ENCODE measurements around the gene NAALADL2.

GRCh38 chr3:175411946-175412345, 552.8 kb downstream of the NAALADL2 start:
- TF ChIP-seq, protein P1, sequence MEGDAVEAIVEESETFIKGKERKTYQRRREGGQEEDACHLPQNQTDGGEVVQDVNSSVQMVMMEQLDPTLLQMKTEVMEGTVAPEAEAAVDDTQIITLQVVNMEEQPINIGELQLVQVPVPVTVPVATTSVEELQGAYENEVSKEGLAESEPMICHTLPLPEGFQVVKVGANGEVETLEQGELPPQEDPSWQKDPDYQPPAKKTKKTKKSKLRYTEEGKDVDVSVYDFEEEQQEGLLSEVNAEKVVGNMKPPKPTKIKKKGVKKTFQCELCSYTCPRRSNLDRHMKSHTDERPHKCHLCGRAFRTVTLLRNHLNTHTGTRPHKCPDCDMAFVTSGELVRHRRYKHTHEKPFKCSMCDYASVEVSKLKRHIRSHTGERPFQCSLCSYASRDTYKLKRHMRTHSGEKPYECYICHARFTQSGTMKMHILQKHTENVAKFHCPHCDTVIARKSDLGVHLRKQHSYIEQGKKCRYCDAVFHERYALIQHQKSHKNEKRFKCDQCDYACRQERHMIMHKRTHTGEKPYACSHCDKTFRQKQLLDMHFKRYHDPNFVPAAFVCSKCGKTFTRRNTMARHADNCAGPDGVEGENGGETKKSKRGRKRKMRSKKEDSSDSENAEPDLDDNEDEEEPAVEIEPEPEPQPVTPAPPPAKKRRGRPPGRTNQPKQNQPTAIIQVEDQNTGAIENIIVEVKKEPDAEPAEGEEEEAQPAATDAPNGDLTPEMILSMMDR (conservative IDR thresholded peaks at IDR 0.05) = no peak
- TF ChIP-seq ZFX (IDR thresholded peaks at IDR 0.05) = no peak
